HepG2 (cell line): ENCODE measurements around the gene RAC3. TPM values are rescaled to one million over a fixed set of nuclear protein-coding genes. Genes with fewer than 3 reads are reported as not detected.
A peak's percentile ranks its signal among the peaks of the same experiment; 100 is the strongest.

Experiments used
- AHR ChIP-seq: IDR thresholded peaks from 2 replicates; pipeline ENCODE4 v1.6.1; 2018; ENCODE audit warnings: missing genetic modification reagents, missing compliant biosample characterization
- ARID2 ChIP-seq: sonication (generic); formaldehyde crosslinking; IDR thresholded peaks from 2 replicates; pipeline ENCODE4 v1.8.1; 2022; ENCODE audit warnings: mild to moderate bottlenecking, missing genetic modification reagents, borderline replicate concordance
- CENPBD1 ChIP-seq: sonication (generic); formaldehyde crosslinking; IDR thresholded peaks from 2 replicates; pipeline ENCODE4 v1.8.0; 2022; ENCODE audit warnings: missing genetic modification reagents, low read depth, mild to moderate bottlenecking, borderline replicate concordance
- EZH2 ChIP-seq: conservative IDR thresholded peaks from 2 replicates; pipeline ENCODE4 v1.6.1; 2012; ENCODE audit warnings: mild to moderate bottlenecking, low read depth, low read length, moderate library complexity
- GTF3A ChIP-seq: sonication (generic); formaldehyde crosslinking; conservative IDR thresholded peaks from 2 replicates; pipeline ENCODE4 v1.4.0; 2020; ENCODE audit warnings: mild to moderate bottlenecking, missing genetic modification reagents
- JUN ChIP-seq: sonication (generic); formaldehyde crosslinking; IDR thresholded peaks from 2 replicates; pipeline ENCODE4 v1.4.0; 2020; ENCODE audit warnings: mild to moderate bottlenecking, missing genetic modification reagents
- NFE2 ChIP-seq: sonication (generic); formaldehyde crosslinking; IDR thresholded peaks from 2 replicates; pipeline ENCODE4 v1.4.0; 2020; ENCODE audit warnings: missing genetic modification reagents
- POGZ ChIP-seq: sonication (generic); formaldehyde crosslinking; IDR thresholded peaks from 2 replicates; pipeline ENCODE4 v1.4.0; 2020; ENCODE audit warnings: mild to moderate bottlenecking, missing genetic modification reagents
- POLR2AphosphoS2 ChIP-seq: IDR thresholded peaks from 2 replicates; pipeline ENCODE4 v1.6.1; 2011; ENCODE audit warnings: low read depth, low read length, improper control_type of control experiment
- RARA ChIP-seq: IDR thresholded peaks from 2 replicates; pipeline ENCODE4 v1.6.1; 2016; ENCODE audit warnings: missing genetic modification reagents, missing compliant biosample characterization
- RXRB ChIP-seq: IDR thresholded peaks from 2 replicates; pipeline ENCODE4 v1.6.1; 2016; ENCODE audit warnings: borderline replicate concordance, missing genetic modification reagents, missing compliant biosample characterization
- SOX13 ChIP-seq, 3 experiments: fragments of 450-650 bp in 1 of 3; sonication (generic) in 1 of 3; formaldehyde crosslinking in 1 of 3; IDR thresholded peaks in 2 of 3; conservative IDR thresholded peaks in 1 of 3; 2 replicates each; pipeline versions ENCODE4 v1.5.0 to v1.6.1; 2016 to 2020; ENCODE audit warnings: antibody characterized with exemption in 1 of 3, mild to moderate bottlenecking in 1 of 3, missing compliant biosample characterization in 1 of 3, missing genetic modification reagents in 1 of 3, moderate library complexity in 1 of 3
- ZC3H13 ChIP-seq: sonication (generic); formaldehyde crosslinking; IDR thresholded peaks from 2 replicates; pipeline ENCODE4 v1.8.1; 2023; ENCODE audit warnings: mild to moderate bottlenecking, missing genetic modification reagents, moderate library complexity
- ZEB1 ChIP-seq: IDR thresholded peaks from 2 replicates; pipeline ENCODE4 v1.6.1; 2012; ENCODE audit warnings: mild to moderate bottlenecking, low read depth, inconsistent platforms; ENCODE audit not compliant: insufficient replicate concordance
- ZNF432 ChIP-seq: sonication (generic); formaldehyde crosslinking; IDR thresholded peaks from 2 replicates; pipeline ENCODE4 v1.5.0; 2020; ENCODE audit warnings: missing genetic modification reagents, mild to moderate bottlenecking, borderline replicate concordance
- ZNF619 ChIP-seq: sonication (generic); formaldehyde crosslinking; IDR thresholded peaks from 2 replicates; pipeline ENCODE4 v1.4.0; 2020; ENCODE audit warnings: mild to moderate bottlenecking, missing genetic modification reagents
- ZNF674 ChIP-seq: sonication (generic); formaldehyde crosslinking; IDR thresholded peaks from 2 replicates; pipeline ENCODE4 v1.5.0; 2020; ENCODE audit warnings: low read depth, mild to moderate bottlenecking, missing genetic modification reagents
- ZNF766 ChIP-seq: sonication (generic); formaldehyde crosslinking; IDR thresholded peaks from 2 replicates; pipeline ENCODE4 v1.5.0; 2020; ENCODE audit warnings: missing genetic modification reagents, borderline replicate concordance
- ZNF816 ChIP-seq: sonication (generic); formaldehyde crosslinking; IDR thresholded peaks from 2 replicates; pipeline ENCODE4 v1.8.0; 2022; ENCODE audit warnings: missing genetic modification reagents, mild to moderate bottlenecking, borderline replicate concordance
- ZNF891 ChIP-seq: sonication (generic); formaldehyde crosslinking; IDR thresholded peaks from 2 replicates; pipeline ENCODE4 v1.5.0; 2020; ENCODE audit warnings: mild to moderate bottlenecking, missing genetic modification reagents
- ZSCAN22 ChIP-seq: sonication (generic); formaldehyde crosslinking; IDR thresholded peaks from 2 replicates; pipeline ENCODE4 v1.4.0; 2020; ENCODE audit warnings: mild to moderate bottlenecking, missing genetic modification reagents
- polyA plus RNA-seq, 8 experiments: library from polyadenylated mRNA; depleted of rRNA in 3 of 8; stranded (reverse) in 7 of 8; unstranded in 1 of 8; fragments of >200 nt; fragmentation: Illumina TruSeq in 4 of 8; extraction: Trizol in 4 of 8; gene quantifications; 2 replicates each; pipeline versions ENCODE4 v1.2.1 to v1.2.3, GENCODE V29; 2011 to 2016; ENCODE audit warnings: low read depth in 4 of 8, missing spikeins in 1 of 8, mixed read lengths in 1 of 8; ENCODE audit not compliant: insufficient read depth in 1 of 8
- total RNA-seq, 5 experiments: library from RNA; depleted of rRNA; stranded (reverse); fragments of >200 nt; fragmentation: Illumina TruSeq; extraction: Trizol; gene quantifications; 2 replicates each; pipeline ENCODE4 v1.2.3, GENCODE V29; 2016; ENCODE audit warnings: low read depth in 1 of 5
- TF ChIP-seq, protein P1 (sequence below): sonication (generic); formaldehyde crosslinking; IDR thresholded peaks from 2 replicates; pipeline ENCODE4 v1.9.0; 2021; ENCODE audit warnings: missing genetic modification reagents, borderline replicate concordance
- TF ChIP-seq, protein P2 (sequence below): sonication (generic); formaldehyde crosslinking; IDR thresholded peaks from 2 replicates; pipeline ENCODE4 v1.4.0; 2020; ENCODE audit warnings: mild to moderate bottlenecking, missing genetic modification reagents
- TF ChIP-seq, protein P3 (sequence below): sonication (generic); formaldehyde crosslinking; IDR thresholded peaks from 2 replicates; pipeline ENCODE4 v1.4.0; 2020; ENCODE audit warnings: missing genetic modification reagents; ENCODE audit errors: not compliant biosample characterization

RAC3 gene
- total and polyA plus RNA-seq, 2 of the 13 experiments (the other 11 are each of a cell fraction or from before 2014, with no cell fraction given) = 10.5 to 21.3 TPM

DNA sequence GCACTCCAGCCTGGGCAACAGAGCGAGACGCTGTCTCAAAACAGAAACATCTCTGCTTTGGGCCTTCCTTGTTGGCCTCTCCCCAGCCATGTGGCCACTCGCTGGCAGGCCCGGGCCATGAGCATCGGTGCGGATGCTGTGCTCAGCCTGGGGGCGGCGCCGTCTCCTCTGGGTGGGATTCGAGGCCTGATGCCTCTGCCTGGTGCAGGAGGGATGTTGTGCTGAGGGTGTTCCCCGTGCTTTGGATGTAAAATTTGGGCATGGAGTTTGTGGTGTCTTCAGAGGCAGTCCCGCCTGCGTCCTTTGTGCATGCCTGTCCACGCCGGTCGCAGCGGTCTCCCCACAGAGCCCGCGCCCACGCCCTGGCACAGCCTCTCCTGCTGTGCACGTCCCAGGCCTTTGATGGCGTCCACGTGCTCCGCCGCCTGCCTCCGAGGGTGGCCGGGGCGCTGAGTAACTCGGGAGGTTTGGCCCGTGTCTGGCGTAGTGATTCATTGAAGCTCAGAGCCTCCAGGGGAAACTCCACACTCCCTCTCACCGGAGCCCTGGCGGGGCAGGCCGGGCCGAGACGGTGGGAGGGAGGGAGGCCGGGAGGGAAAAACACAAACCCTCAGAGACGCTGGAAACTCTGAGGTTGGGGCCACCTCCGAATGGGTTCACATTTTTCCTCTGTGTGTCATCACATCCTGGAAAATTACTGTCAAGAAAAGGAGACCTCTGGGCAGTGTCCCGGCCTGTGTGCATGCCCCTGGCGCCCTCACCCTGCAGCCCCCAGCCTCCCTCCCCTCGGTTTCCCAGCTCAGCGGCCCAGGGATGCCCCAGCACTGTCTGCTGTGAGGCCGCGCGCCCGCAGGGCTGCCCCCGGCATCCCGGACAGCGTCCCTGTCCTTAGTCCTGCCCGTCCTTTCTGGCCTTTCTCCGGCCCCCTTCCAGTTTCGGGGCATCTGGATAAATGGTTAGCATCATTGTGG, 27.8 kb upstream of the RAC3 start (continued):
- TF ChIP-seq ARID2 (CRISPR knock-in tag) (peak; percentile 47; the same call in 1 of the 2 replicates), AHR (CRISPR knock-in tag) (0 out of 2 replicates have a peak, but pooled peaks have one; percentile 93), ZNF766 (CRISPR knock-in tag) (peak; percentile 63; the same call in 1 of the 2 replicates), ZNF432 (CRISPR knock-in tag) (no peak), GTF3A (CRISPR knock-in tag) (peak; percentile 66; the same call in 1 of the 2 replicates), ZNF891 (CRISPR knock-in tag) (0 out of 2 replicates have a peak, but pooled peaks have one; percentile 48), POGZ (CRISPR knock-in tag) (peak; percentile 23; the same call in 1 of the 2 replicates), RXRB (CRISPR knock-in tag) (peak; percentile 78), EZH2 (no peak), SOX13 (IDR thresholded peaks at IDR 0.05) (no peak; the same call in 1 of the 2 replicates), SOX13 (CRISPR knock-in tag; conservative IDR thresholded peaks at IDR 0.05 in 1 of 2, IDR thresholded peaks at IDR 0.05 in 1 of 2) (peak in 1 of 2 experiments; percentile 63; a peak in 2 of 4 replicates), RARA (CRISPR knock-in tag) (peak; percentile 78), ZC3H13 (CRISPR knock-in tag) (no peak; the same call in none of the 2 replicates), ZNF816 (CRISPR knock-in tag) (no peak), ZSCAN22 (CRISPR knock-in tag) (no peak), POLR2AphosphoS2 (no peak), ZEB1 (no peak), NFE2 (CRISPR knock-in tag) (no peak; the same call in 1 of the 2 replicates), CENPBD1 (CRISPR knock-in tag) (no peak; the same call in 1 of the 2 replicates), ZNF674 (CRISPR knock-in tag) (no peak), ZNF619 (CRISPR knock-in tag) (0 out of 2 replicates have a peak, but pooled peaks have one; percentile 21), JUN (peak; percentile 23)
- TF ChIP-seq, protein P1, sequence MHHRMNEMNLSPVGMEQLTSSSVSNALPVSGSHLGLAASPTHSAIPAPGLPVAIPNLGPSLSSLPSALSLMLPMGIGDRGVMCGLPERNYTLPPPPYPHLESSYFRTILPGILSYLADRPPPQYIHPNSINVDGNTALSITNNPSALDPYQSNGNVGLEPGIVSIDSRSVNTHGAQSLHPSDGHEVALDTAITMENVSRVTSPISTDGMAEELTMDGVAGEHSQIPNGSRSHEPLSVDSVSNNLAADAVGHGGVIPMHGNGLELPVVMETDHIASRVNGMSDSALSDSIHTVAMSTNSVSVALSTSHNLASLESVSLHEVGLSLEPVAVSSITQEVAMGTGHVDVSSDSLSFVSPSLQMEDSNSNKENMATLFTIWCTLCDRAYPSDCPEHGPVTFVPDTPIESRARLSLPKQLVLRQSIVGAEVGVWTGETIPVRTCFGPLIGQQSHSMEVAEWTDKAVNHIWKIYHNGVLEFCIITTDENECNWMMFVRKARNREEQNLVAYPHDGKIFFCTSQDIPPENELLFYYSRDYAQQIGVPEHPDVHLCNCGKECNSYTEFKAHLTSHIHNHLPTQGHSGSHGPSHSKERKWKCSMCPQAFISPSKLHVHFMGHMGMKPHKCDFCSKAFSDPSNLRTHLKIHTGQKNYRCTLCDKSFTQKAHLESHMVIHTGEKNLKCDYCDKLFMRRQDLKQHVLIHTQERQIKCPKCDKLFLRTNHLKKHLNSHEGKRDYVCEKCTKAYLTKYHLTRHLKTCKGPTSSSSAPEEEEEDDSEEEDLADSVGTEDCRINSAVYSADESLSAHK (CRISPR knock-in tag) = no peak
- TF ChIP-seq, protein P2, sequence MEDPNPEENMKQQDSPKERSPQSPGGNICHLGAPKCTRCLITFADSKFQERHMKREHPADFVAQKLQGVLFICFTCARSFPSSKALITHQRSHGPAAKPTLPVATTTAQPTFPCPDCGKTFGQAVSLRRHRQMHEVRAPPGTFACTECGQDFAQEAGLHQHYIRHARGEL = peak; percentile 62; the same call in 1 of the 2 replicates
- TF ChIP-seq, protein P3, sequence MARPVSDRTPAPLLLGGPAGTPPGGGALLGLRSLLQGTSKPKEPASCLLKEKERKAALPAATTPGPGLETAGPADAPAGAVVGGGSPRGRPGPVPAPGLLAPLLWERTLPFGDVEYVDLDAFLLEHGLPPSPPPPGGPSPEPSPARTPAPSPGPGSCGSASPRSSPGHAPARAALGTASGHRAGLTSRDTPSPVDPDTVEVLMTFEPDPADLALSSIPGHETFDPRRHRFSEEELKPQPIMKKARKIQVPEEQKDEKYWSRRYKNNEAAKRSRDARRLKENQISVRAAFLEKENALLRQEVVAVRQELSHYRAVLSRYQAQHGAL (CRISPR knock-in tag) = peak; percentile 51
